Measurements from ENCODE around the gene KCTD8. TPM values are rescaled to one million over a fixed set of nuclear protein-coding genes. Genes with fewer than 3 reads are reported as not detected.

The KCTD8 gene
- total RNA-seq, 1 experiment from 2014 or later: 0.16 TPM

GRCh38 chr4:44326741-44327140, 121.9 kb downstream of the KCTD8 start:
- BruUV-seq (replicated peaks): no TSS peak
- peak; percentile 41 for DNase-seq (ENCODE audit: unreplicated experiment)
- Mint-ChIP-seq H3K4me3 (ENCODE audit: unreplicated experiment) (no peak overlapping the region), H3K36me3 (ENCODE audit: insufficient read depth, unreplicated experiment) (no peaks in the 10 kb centered on the region), H3K27ac (ENCODE audit: low read depth, unreplicated experiment) (no peak overlapping the region), H3K4me1 (ENCODE audit: insufficient read depth, unreplicated experiment) (peaks cover 6% of the 10 kb centered on the region), H3K9me3 (ENCODE audit: unreplicated experiment) (no peaks in the 10 kb centered on the region), H3K27me3 (ENCODE audit: insufficient read depth, unreplicated experiment) (no peaks in the 10 kb centered on the region)
- intact Hi-C loops (cut with micrococcal nuclease): no loop called here
- CTCF ChIA-PET: no interaction called here
- POLR2A ChIA-PET: no interaction called here
- no peak for TF ChIP-seq CTCF (IDR thresholded peaks at IDR 0.05; ENCODE audit: unreplicated experiment)

DNA sequence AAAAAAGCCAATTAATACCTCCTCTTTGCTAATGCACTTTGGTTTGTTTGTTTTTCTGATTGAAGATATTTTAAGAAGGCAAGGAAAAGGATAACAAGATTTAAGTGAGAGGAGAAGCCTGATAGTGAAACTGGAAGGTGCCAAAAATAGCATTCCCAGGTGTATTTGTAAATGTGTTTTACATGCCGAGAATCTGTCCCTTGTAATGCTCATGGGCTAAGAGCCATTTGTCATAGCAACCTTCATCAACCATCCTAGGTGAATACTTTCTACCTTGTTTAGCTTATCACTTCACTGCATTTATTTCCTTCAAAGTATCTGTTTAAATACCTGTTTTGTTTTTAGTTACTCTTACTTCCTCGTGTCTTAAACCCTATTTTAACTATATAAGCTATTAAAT, 127.8 kb downstream of the KCTD8 start:
- DNase-seq (ENCODE audit: unreplicated experiment): no peak
- no peaks in the 10 kb centered on the region for H3K36me3 Mint-ChIP-seq (ENCODE audit: insufficient read depth, unreplicated experiment)
- no peaks in the 10 kb centered on the region for H3K4me1 Mint-ChIP-seq (ENCODE audit: insufficient read depth, unreplicated experiment)
- H3K27ac Mint-ChIP-seq (ENCODE audit: low read depth, unreplicated experiment): no peak overlapping the region
- TF ChIP-seq CTCF (IDR thresholded peaks at IDR 0.05; ENCODE audit: unreplicated experiment): no peak
- no TSS peak for BruUV-seq (replicated peaks)
- CTCF ChIA-PET: no interaction called here
- POLR2A ChIA-PET: interaction anchor here (0.6 kb wide), 1 partner anchor 126 kb away, joined by 3 read pairs; no protein-coding TSS in a partner anchor
- intact Hi-C loops (cut with micrococcal nuclease): no loop called here
- no peak overlapping the region for H3K4me3 Mint-ChIP-seq (ENCODE audit: unreplicated experiment)
- H3K27me3 Mint-ChIP-seq (ENCODE audit: insufficient read depth, unreplicated experiment): no peaks in the 10 kb centered on the region
- H3K9me3 Mint-ChIP-seq (ENCODE audit: unreplicated experiment): no peaks in the 10 kb centered on the region

DNA sequence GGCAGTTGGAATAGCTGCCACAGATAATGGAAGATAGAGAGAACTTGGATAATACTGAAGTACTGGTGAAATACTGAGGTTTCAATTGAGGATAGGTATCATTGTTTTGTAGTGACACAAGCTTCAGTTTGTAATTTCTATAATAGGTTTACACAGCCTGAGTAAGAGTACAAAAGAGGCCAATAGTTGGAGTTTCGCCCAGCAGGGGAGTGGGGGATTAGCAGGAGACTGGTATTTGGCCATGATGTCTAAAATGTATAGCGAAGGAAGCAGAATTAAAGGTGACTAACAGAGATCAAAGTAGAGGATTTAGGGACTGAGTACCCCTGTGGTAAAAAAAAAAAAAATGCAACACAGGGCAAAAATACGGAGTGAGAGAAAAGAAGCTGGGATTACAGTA, 129.5 kb downstream of the KCTD8 start:
- BruUV-seq (replicated peaks): no TSS peak
- H3K27ac Mint-ChIP-seq (ENCODE audit: low read depth, unreplicated experiment): no peak overlapping the region
- CTCF ChIA-PET: interaction anchor here (0.6 to 0.7 kb wide), 2 partner anchors 212 to 298 kb away, joined by 4 read pairs; no protein-coding TSS in a partner anchor
- no peak for TF ChIP-seq CTCF (IDR thresholded peaks at IDR 0.05; ENCODE audit: unreplicated experiment)
- no peaks in the 10 kb centered on the region for H3K4me1 Mint-ChIP-seq (ENCODE audit: insufficient read depth, unreplicated experiment)
- intact Hi-C loops (cut with micrococcal nuclease): no loop called here
- H3K27me3 Mint-ChIP-seq (ENCODE audit: insufficient read depth, unreplicated experiment): no peaks in the 10 kb centered on the region
- H3K4me3 Mint-ChIP-seq (ENCODE audit: unreplicated experiment): no peak overlapping the region
- DNase-seq (ENCODE audit: unreplicated experiment): no peak
- POLR2A ChIA-PET: no interaction called here
- no peaks in the 10 kb centered on the region for H3K9me3 Mint-ChIP-seq (ENCODE audit: unreplicated experiment)
- no peaks in the 10 kb centered on the region for H3K36me3 Mint-ChIP-seq (ENCODE audit: insufficient read depth, unreplicated experiment)

GRCh38 chr4:44313702-44314101, 134.9 kb downstream of the KCTD8 start:
- BruUV-seq (replicated peaks): no TSS peak
- Mint-ChIP-seq H3K36me3 (ENCODE audit: insufficient read depth, unreplicated experiment) (no peaks in the 10 kb centered on the region), H3K4me3 (ENCODE audit: unreplicated experiment) (no peak overlapping the region), H3K27me3 (ENCODE audit: insufficient read depth, unreplicated experiment) (no peaks in the 10 kb centered on the region), H3K9me3 (ENCODE audit: unreplicated experiment) (no peaks in the 10 kb centered on the region), H3K27ac (ENCODE audit: low read depth, unreplicated experiment) (no peak overlapping the region), H3K4me1 (ENCODE audit: insufficient read depth, unreplicated experiment) (no peaks in the 10 kb centered on the region)
- POLR2A ChIA-PET: no interaction called here
- CTCF ChIA-PET: interaction anchor here (0.6 to 0.9 kb wide), 2 partner anchors 19 to 112 kb away, joined by 3 read pairs; no protein-coding TSS in a partner anchor
- no peak for DNase-seq (ENCODE audit: unreplicated experiment)
- intact Hi-C loops (cut with micrococcal nuclease): no loop called here
- no peak for TF ChIP-seq CTCF (IDR thresholded peaks at IDR 0.05; ENCODE audit: unreplicated experiment)

Data from MCF 10A (cell line).